ENCODE data around the gene TMEM131.

- no peak for TF ChIP-seq CTCF (IDR thresholded peaks at IDR 0.05; ENCODE audit: borderline replicate concordance, extremely low read depth, low read length, poor library complexity, severe bottlenecking)
- no peak for TF ChIP-seq EZH2 (IDR thresholded peaks at IDR 0.05; ENCODE audit: borderline replicate concordance, low read depth, low read length, severe bottlenecking)
Measured at GRCh38 chr2:97727296-97727695, 268.5 kb downstream of the TMEM131 start.

Measured in DND-41 (cell line).